ENCODE data around the gene RASGRP3. TPM values are rescaled to one million over a fixed set of nuclear protein-coding genes. Genes with fewer than 3 reads are reported as not detected.

RASGRP3 gene
- polyA plus RNA-seq, 1 of the 3 experiments (the other 2 are of a cell fraction): 72.5 TPM

DNA sequence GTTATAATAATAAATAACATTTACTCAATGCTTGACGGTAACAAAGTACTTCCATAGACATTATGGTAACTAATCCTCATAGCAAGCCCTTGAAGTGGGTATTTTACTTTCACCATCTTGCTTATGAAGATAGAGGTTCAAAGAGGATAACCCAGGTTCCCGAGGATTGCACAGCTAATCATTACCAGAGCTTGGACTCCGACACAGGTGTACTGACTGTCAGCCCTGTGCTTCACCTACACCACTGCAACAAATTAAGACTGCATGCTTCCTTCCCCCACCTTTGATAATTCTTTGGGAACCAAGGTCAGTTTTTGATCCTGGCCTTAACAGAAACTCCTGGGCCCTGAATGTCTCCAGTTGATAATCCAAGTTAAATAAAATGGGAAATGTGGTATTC is 73.8 kb downstream of the RASGRP3 start:
- 28% methylated on average over 3 of the region's 3 CpGs for WGBS (ENCODE audit: low lambda C conversion rate)
- H2AFZ ChIP-seq (ENCODE audit: low read depth): no peak overlapping the region
- no peaks in the 10 kb centered on the region for H3K9me2 ChIP-seq
- POLR2A ChIA-PET: no interaction called here
- no peak for DNase-seq
- CTCF ChIA-PET: no interaction called here
- H3F3A ChIP-seq (replicated peaks; ENCODE audit: insufficient read depth): no peaks in the 10 kb centered on the region
- no peak overlapping the region for H3K9ac ChIP-seq
- no peak overlapping the region for H3K4me3 ChIP-seq (ENCODE audit: low read depth in 2 of 2, low read length in 1 of 2)
- no peaks in the 10 kb centered on the region for H3K79me2 ChIP-seq (ENCODE audit: insufficient read depth)
- H3K27ac ChIP-seq (ENCODE audit: low read depth in 2 of 2, low read length in 1 of 2): no peak overlapping the region
- H4K20me1 ChIP-seq (ENCODE audit: insufficient read depth): no peaks in the 10 kb centered on the region
- H3K4me1 ChIP-seq (ENCODE audit: control insufficient read depth in 1 of 2, insufficient read depth in 2 of 2, low read depth in 1 of 2, low read length in 1 of 2): no peaks in the 10 kb centered on the region; a peak in 1 of 4 replicates
- H3K27me3 ChIP-seq (ENCODE audit: insufficient read depth): no peaks in the 10 kb centered on the region
- no peak overlapping the region for H3K4me2 ChIP-seq
- no peaks in the 10 kb centered on the region for H3K36me3 ChIP-seq (replicated peaks in 1 of 2; ENCODE audit: control insufficient read depth in 1 of 2, insufficient read depth in 2 of 2, low read length in 1 of 2)
- TF ChIP-seq, protein P1, sequence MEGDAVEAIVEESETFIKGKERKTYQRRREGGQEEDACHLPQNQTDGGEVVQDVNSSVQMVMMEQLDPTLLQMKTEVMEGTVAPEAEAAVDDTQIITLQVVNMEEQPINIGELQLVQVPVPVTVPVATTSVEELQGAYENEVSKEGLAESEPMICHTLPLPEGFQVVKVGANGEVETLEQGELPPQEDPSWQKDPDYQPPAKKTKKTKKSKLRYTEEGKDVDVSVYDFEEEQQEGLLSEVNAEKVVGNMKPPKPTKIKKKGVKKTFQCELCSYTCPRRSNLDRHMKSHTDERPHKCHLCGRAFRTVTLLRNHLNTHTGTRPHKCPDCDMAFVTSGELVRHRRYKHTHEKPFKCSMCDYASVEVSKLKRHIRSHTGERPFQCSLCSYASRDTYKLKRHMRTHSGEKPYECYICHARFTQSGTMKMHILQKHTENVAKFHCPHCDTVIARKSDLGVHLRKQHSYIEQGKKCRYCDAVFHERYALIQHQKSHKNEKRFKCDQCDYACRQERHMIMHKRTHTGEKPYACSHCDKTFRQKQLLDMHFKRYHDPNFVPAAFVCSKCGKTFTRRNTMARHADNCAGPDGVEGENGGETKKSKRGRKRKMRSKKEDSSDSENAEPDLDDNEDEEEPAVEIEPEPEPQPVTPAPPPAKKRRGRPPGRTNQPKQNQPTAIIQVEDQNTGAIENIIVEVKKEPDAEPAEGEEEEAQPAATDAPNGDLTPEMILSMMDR (IDR thresholded peaks at IDR 0.05): no peak
- TF ChIP-seq MEF2A (IDR thresholded peaks at IDR 0.05; ENCODE audit: borderline replicate concordance, low read depth) (no peak), YY1 (IDR thresholded peaks at IDR 0.05; ENCODE audit: low read depth) (no peak)
- TF ChIP-seq, protein P2, sequence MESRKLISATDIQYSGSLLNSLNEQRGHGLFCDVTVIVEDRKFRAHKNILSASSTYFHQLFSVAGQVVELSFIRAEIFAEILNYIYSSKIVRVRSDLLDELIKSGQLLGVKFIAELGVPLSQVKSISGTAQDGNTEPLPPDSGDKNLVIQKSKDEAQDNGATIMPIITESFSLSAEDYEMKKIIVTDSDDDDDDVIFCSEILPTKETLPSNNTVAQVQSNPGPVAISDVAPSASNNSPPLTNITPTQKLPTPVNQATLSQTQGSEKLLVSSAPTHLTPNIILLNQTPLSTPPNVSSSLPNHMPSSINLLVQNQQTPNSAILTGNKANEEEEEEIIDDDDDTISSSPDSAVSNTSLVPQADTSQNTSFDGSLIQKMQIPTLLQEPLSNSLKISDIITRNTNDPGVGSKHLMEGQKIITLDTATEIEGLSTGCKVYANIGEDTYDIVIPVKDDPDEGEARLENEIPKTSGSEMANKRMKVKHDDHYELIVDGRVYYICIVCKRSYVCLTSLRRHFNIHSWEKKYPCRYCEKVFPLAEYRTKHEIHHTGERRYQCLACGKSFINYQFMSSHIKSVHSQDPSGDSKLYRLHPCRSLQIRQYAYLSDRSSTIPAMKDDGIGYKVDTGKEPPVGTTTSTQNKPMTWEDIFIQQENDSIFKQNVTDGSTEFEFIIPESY (IDR thresholded peaks at IDR 0.05; ENCODE audit: borderline replicate concordance, low read depth): no peak
- no peaks in the 10 kb centered on the region for H3K9me3 ChIP-seq

DNA sequence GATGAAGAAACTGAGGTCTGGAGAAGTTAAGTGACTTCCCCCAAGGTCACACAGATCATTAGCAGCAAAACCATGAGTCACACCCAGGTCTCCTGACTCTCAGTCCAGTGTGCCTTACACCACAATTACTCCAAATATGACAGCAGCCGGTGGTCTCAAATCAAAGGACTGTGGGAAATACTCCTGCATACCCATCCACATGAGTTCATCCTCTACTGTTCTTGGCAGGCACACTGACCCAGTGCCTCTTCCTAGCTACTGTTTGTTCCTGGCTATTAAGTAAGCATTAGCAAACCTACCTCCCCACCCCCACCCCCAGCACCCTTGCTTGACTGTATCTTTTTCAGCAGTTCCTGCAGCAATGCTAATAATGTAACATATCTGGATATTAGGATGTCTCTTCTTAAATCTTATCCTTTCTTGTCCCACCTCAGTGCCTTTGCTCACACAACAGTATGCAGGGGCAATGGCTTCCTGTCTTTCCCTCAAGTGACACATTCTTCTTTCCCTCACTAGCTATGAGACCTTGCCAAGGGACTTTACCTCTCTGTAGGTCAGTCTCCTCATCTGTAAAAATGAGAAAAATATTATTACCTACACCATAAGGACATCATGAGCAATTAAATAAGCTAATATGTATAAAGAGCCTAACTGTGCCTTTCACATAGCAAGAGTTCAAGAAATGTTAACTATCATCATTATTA is 76.5 kb downstream of the RASGRP3 start:
- Histone ChIP-seq H3K9me3 (no peaks in the 10 kb centered on the region), H3K9ac (no peak overlapping the region), H3K79me2 (ENCODE audit: insufficient read depth) (no peaks in the 10 kb centered on the region), H2AFZ (ENCODE audit: low read depth) (no peak overlapping the region), H3K9me2 (no peaks in the 10 kb centered on the region), H3K27ac (ENCODE audit: low read depth in 2 of 2, low read length in 1 of 2) (no peak overlapping the region), H4K20me1 (ENCODE audit: insufficient read depth) (no peaks in the 10 kb centered on the region), H3K36me3 (replicated peaks in 1 of 2; ENCODE audit: control insufficient read depth in 1 of 2, insufficient read depth in 2 of 2, low read length in 1 of 2) (no peaks in the 10 kb centered on the region), H3K4me3 (ENCODE audit: low read depth in 2 of 2, low read length in 1 of 2) (no peak overlapping the region), H3K4me1 (ENCODE audit: control insufficient read depth in 1 of 2, insufficient read depth in 2 of 2, low read depth in 1 of 2, low read length in 1 of 2) (no peaks in the 10 kb centered on the region; a peak in 1 of 4 replicates), H3F3A (replicated peaks; ENCODE audit: insufficient read depth) (no peaks in the 10 kb centered on the region), H3K27me3 (ENCODE audit: insufficient read depth) (no peaks in the 10 kb centered on the region), H3K4me2 (no peak overlapping the region)
- POLR2A ChIA-PET: no interaction called here
- TF ChIP-seq NRF1 (IDR thresholded peaks at IDR 0.05; ENCODE audit: low read depth, low read length) (no peak), FOSL2 (IDR thresholded peaks at IDR 0.05; ENCODE audit: borderline replicate concordance, low read depth) (0 out of 2 replicates have a peak, but pooled peaks have one; percentile 6), GATA2 (CRISPR knock-in tag; IDR thresholded peaks at IDR 0.05) (no peak), RCOR1 (IDR thresholded peaks at IDR 0.05; ENCODE audit: low read length) (no peak)
- CTCF ChIA-PET: interaction anchor here (0.7 to 1.0 kb wide), 3 partner anchors 11 to 30 kb away, joined by 3 to 4 read pairs (median 3); no protein-coding TSS in a partner anchor
- no peak for DNase-seq
- 73% methylated on average over 1 of the region's 1 CpG for WGBS (ENCODE audit: low lambda C conversion rate)

All from SK-N-SH (cell line).